Loucy (cell line): ENCODE data around the gene CNTN2.

ENCODE experiments used
- H2AFZ ChIP-seq: fragments of 200-600 bp; sonication (generic); 2 replicates; pipeline ENCODE4 v1.6.0; 2016; ENCODE audit warnings: antibody characterized with exemption, mild to moderate bottlenecking, low read length, moderate library complexity
- H3F3A ChIP-seq: fragments of 200-600 bp; 2 replicates; pipeline ENCODE4 v1.6.0; 2016; ENCODE audit warnings: antibody characterized with exemption, low read depth, mild to moderate bottlenecking
- H3K27me3 ChIP-seq: fragments of 200-600 bp; sonication (generic); 2 replicates; pipeline ENCODE4 v1.6.1; 2014; ENCODE audit warnings: low read length, mild to moderate bottlenecking; ENCODE audit not compliant: insufficient read depth, poor library complexity, severe bottlenecking
- H3K36me3 ChIP-seq: fragments of 200-600 bp; sonication (generic); 2 replicates; pipeline ENCODE4 v1.6.1; 2016; ENCODE audit warnings: low read length; ENCODE audit not compliant: insufficient read depth
- H3K4me1 ChIP-seq: fragments of 200-600 bp; sonication (generic); 2 replicates; pipeline ENCODE4 v1.5.1; 2014; ENCODE audit warnings: low read length, mild to moderate bottlenecking; ENCODE audit not compliant: insufficient read depth, poor library complexity, severe bottlenecking
- H3K4me2 ChIP-seq: fragments of 200-600 bp; sonication (generic); 2 replicates; pipeline ENCODE4 v1.6.0; 2014; ENCODE audit warnings: antibody characterized with exemption, low read length, low read depth, mild to moderate bottlenecking; ENCODE audit not compliant: poor library complexity, severe bottlenecking
- H3K4me3 ChIP-seq: fragments of 200-600 bp; sonication (generic); 2 replicates; pipeline ENCODE4 v1.5.1; 2014; ENCODE audit warnings: low read length, mild to moderate bottlenecking, mixed read lengths; ENCODE audit not compliant: poor library complexity, severe bottlenecking
- H3K79me2 ChIP-seq: fragments of 200-600 bp; sonication (generic); 2 replicates; pipeline ENCODE4 v1.6.1; 2014; ENCODE audit warnings: low read length; ENCODE audit not compliant: insufficient read depth
- H3K9ac ChIP-seq: fragments of 200-600 bp; sonication (generic); 2 replicates; pipeline ENCODE4 v1.6.0; 2014; ENCODE audit warnings: mild to moderate bottlenecking, low read depth, low read length, moderate library complexity; ENCODE audit not compliant: poor library complexity, severe bottlenecking
- H3K9me2 ChIP-seq: fragments of 200-600 bp; sonication (generic); replicated peaks from 2 replicates; pipeline ENCODE4 v1.6.1; 2016; ENCODE audit warnings: low read depth, low read length, mixed read lengths
- H3K9me3 ChIP-seq: fragments of 200-600 bp; sonication (generic); 2 replicates; pipeline ENCODE4 v1.6.1; 2014; ENCODE audit warnings: mild to moderate bottlenecking, antibody characterized with exemption, low read length, low read depth; ENCODE audit not compliant: insufficient read depth
- H4K20me1 ChIP-seq: fragments of 200-600 bp; sonication (generic); 2 replicates; pipeline ENCODE4 v1.6.0; 2014; ENCODE audit warnings: antibody characterized with exemption, low read length, mild to moderate bottlenecking; ENCODE audit not compliant: insufficient read depth, poor library complexity, severe bottlenecking
- CTCF ChIP-seq: fragments of 200-600 bp; sonication (generic); conservative IDR thresholded peaks from 2 replicates; pipeline ENCODE4 v1.5.1; 2014; ENCODE audit warnings: mild to moderate bottlenecking, antibody characterized with exemption, low read length
- EZH2phosphoT487 ChIP-seq: fragments of 200-600 bp; IDR thresholded peaks from 2 replicates; pipeline ENCODE4 v1.6.1; 2018; ENCODE audit warnings: antibody characterized with exemption, mild to moderate bottlenecking, moderate library complexity, borderline replicate concordance

Gene CNTN2

GRCh38 chr1:205072286-205072685 lies 29.3 kb downstream of the CNTN2 start:
- Histone ChIP-seq H3K9me3 (no peaks in the 10 kb centered on the region), H2AFZ (no peak overlapping the region), H3K36me3 (no peaks in the 10 kb centered on the region), H3F3A (no peaks in the 10 kb centered on the region), H3K9me2 (no peaks in the 10 kb centered on the region), H3K9ac (no peak overlapping the region), H3K4me3 (no peak overlapping the region), H3K79me2 (no peaks in the 10 kb centered on the region), H3K4me1 (no peaks in the 10 kb centered on the region), H3K27me3 (no peaks in the 10 kb centered on the region), H4K20me1 (no peaks in the 10 kb centered on the region), H3K4me2 (no peak overlapping the region)
- TF ChIP-seq CTCF: no peak
- TF ChIP-seq EZH2phosphoT487: no peak

DNA sequence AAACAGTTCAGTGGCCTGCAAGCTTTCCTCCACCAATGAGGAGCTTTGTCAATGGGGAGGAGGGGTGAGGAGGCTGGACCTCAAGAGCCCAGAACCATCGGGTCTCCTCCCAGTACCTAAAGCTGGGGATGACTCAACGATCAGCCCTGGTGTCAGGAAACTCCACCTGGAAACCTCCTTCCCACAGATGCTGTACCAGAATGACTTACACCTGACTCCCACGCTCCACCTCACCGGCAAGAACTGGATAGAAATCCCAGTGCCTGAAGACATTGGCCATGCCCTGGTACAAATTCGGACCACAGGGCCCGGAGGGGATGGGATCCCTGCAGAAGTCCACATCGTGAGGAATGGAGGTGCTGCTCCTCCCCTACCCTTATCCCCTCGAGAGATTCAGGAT lies 29.9 kb downstream of the CNTN2 start:
- Histone ChIP-seq H3K9me3 (no peaks in the 10 kb centered on the region), H3K4me1 (no peaks in the 10 kb centered on the region), H2AFZ (no peak overlapping the region), H3K4me2 (no peak overlapping the region), H3K4me3 (no peak overlapping the region), H3K9me2 (no peaks in the 10 kb centered on the region), H3K9ac (no peak overlapping the region), H4K20me1 (no peaks in the 10 kb centered on the region), H3K27me3 (no peaks in the 10 kb centered on the region), H3K36me3 (no peaks in the 10 kb centered on the region), H3F3A (no peaks in the 10 kb centered on the region), H3K79me2 (no peaks in the 10 kb centered on the region)
- no peak for TF ChIP-seq CTCF
- TF ChIP-seq EZH2phosphoT487: no peak

GRCh38 chr1:205073511-205073910 lies 30.5 kb downstream of the CNTN2 start:
- no peak overlapping the region for H3K4me2 ChIP-seq
- TF ChIP-seq CTCF: no peak
- TF ChIP-seq EZH2phosphoT487: no peak

More at GRCh38 chr1:205073511-205073910, 30.5 kb downstream of the CNTN2 start:
- Histone ChIP-seq H3K9ac (no peak overlapping the region), H3K4me1 (no peaks in the 10 kb centered on the region), H3K9me2 (no peaks in the 10 kb centered on the region), H3K9me3 (no peaks in the 10 kb centered on the region), H4K20me1 (no peaks in the 10 kb centered on the region), H3K27me3 (no peaks in the 10 kb centered on the region), H3K4me3 (no peak overlapping the region), H3K36me3 (no peaks in the 10 kb centered on the region), H3K79me2 (no peaks in the 10 kb centered on the region), H2AFZ (no peak overlapping the region), H3F3A (no peaks in the 10 kb centered on the region)
